ENCODE results near the gene CLDN7.

GRCh38 chr17:7225711-7226331 lies 36.5 kb downstream of the CLDN7 start:
- TF ChIP-seq CTCF (IDR thresholded peaks at IDR 0.05), result no peak
- no peak for TF ChIP-seq EP300 (IDR thresholded peaks at IDR 0.05; ENCODE audit: low read depth)
